COLO668 (cell line): Measurements from ENCODE around the gene SNX4.
A peak's percentile ranks its signal among the peaks of the same experiment; 100 is the strongest.
"Not testable (repeated sequence)": the region's sequence is repeated elsewhere in the genome, so short reads cannot be mapped to it uniquely, and the experiment has no call there.

Experiments used
- DNase-seq: peaks from one replicate; lab custom pipeline; 2025; ENCODE audit not compliant: unreplicated experiment; lab: John Stamatoyannopoulos, UW

Gene SNX4

DNA sequence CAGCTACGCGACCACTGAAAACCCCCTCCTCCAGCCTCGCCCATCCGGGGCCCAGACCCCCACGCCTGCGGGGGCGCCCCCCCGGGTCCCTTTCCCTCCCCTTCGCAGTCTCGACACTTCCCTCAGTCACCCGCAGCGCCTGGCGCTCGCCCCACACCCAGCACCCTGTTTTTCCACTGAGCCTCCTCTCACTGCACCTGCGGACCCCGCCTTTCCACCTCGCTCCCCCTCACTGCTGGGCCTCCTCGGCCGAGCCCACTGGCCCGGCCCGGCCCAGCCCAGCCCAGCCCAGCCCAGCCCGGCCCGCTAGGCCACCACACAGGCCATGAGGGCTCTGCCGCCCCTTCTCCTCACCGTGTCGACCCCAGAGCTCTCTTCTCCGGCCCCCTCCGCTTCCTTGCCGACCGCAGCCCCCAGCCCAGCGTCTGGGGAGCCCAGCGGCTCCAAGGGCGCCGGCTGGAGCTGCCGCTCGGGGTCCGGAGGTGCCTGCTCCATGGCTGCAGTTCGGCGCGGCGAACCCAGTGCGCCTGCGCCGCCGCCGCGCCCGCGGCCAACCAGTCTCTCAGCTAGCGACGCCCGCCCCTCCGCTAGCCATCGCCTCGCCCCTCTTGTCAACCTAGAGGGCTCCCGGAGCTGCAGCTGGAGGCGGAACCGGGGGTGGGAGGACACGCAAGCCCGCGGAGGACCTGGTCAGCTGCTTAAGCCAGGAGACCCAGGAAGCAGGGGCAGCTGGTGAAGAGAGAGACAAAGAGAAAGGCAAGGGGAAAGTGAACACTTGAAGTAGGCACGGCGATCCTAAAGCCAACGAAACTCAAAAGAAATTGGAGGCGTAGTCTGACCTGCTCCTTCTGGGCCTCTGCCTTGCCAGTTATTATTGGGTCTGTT lies at the start of gene SNX4:
Gene SNX4, minus strand, starts transcription at position 525 of the 885 bp plus-strand sequence. Its CDS starts 30 bp downstream, at position 495.
- DNase-seq: peak; percentile 86

DNA sequence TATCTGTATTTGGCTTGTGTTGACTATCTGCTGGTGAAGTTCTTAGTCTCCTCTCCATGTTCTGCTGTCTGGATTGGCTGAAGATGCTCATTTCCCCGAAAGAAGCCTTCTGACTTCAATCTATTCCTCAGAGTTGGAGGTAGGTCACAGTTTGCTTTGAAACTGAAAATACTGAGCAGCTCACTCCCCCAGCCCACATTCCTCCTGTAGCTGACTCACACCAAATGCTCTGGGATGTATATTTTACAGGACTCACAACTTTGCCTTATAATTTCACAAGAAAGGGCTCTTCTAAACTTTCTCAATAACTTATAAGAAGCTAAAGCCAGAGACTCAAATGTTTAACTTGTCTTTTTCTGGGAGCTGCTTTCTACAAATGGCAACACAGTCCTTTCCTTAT lies 36.3 kb upstream of the SNX4 start:
- no peak for DNase-seq

DNA sequence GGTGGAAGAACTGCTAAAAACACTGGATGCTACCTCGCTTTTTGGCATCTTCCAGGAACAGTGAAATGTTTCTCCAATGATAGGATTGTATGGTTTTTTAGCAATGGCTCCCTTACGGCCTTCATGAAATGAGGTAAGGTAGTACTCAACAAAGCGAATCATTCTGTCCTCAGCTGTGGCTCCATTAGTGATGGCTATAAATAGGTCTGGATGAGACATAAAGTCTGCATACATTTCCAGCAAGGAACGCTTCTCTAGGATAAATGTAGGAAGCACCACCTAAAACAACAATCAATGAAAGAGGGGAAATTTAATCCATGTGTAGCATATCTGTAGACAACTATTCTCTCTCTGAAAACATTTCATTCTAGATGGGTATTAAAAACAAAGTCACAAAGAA lies 32.4 kb upstream of the SNX4 start:
- DNase-seq: no peak

- no peak for DNase-seq
These were observed 8.9 kb upstream of the SNX4 start for GRCh38 chr3:125528920-125529319.

- DNase-seq: no peak
These were observed 5.2 kb upstream of the SNX4 start for GRCh38 chr3:125525153-125525552.

DNA sequence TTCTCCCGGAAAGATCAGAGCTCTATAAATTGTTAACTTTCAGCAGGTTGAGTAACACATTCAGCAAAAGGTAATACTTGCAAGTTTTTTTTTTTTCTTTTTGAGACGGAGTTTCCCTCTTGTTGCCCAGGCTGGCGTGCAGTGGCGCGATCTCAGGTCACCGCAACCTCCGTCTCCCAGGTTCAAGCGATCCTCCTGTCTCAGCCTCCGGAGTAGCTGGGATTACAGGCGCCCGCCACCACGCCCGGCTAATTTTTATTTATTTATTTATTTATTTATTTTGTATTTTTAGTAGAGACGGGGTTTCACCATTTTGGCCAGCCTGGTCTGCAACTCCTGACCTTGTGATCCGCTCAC lies 539 bp upstream of the SNX4 start:
- not testable (repeated sequence) for DNase-seq

- DNase-seq: no peak
These were observed 4.6 kb downstream of the SNX4 start for GRCh38 chr3:125515421-125515820.

- no peak for DNase-seq
These were observed 6.4 kb downstream of the SNX4 start for GRCh38 chr3:125513490-125514115.

- DNase-seq: no peak
These were observed 7.7 kb downstream of the SNX4 start for GRCh38 chr3:125512135-125512920.

DNA sequence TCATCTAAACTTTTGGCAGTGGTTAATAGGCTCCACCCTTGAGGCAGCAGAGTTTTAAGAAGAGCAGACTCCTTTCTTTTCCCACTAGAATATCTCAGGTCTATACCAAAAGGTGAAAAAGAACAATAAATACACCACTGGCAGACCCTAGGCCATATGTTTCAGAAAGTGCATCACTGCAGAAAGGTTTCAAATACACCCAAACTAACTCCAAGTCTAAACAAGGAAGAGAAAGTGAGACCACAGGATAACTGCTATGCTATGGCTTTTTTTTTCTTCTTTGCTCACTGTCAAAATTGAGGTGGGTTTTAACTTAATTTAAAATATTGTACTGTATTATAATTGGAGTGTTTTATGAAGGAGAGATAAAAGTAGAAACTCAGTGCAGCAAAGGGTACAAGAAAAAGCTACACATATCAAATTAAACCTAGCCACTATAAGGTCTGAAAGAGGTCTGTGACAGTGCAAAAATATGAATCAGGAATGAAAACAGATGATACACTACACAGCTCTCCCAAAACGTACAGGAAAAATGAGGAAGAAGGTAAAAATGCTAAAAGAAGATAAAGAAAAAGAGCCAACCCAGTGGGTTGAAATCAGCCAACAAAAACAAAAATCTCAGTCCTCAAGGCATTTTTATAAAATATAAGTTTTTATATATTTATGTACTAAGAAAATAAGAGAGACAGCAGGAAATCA lies 8.4 kb downstream of the SNX4 start:
- no peak for DNase-seq

GRCh38 chr3:125507128-125507527 lies 12.9 kb downstream of the SNX4 start:
- DNase-seq: no peak

- no peak for DNase-seq
These were observed 21.4 kb downstream of the SNX4 start for GRCh38 chr3:125498630-125499029.

- no peak for DNase-seq
These were observed 23.3 kb downstream of the SNX4 start for GRCh38 chr3:125496701-125497100.

- DNase-seq: no peak
These were observed 37.6 kb downstream of the SNX4 start for GRCh38 chr3:125482406-125482805.

DNA sequence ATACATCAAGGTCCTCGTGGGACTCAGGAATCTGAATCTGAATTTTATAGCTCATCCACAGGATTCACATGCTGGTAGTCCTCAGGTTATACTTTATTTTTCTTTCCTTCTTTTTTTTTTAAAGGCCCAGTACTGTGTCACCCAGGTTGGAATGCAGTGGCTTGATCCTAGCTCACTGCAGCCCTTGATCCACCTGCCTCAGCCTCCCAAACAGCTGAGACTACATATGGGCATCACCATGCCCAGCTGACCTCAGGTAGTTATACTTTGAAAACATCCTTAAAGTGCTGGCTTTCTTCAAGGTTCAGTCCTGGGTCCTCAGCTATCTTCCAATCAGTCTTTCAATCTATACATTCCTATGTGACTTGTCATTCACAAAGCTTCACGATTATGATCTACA lies 38.2 kb downstream of the SNX4 start:
- DNase-seq: no peak

GRCh38 chr3:125481375-125481759 lies 38.6 kb downstream of the SNX4 start:
- DNase-seq: not testable (repeated sequence)

- DNase-seq: no peak
These were observed 39.2 kb downstream of the SNX4 start for GRCh38 chr3:125480656-125481374.

DNA sequence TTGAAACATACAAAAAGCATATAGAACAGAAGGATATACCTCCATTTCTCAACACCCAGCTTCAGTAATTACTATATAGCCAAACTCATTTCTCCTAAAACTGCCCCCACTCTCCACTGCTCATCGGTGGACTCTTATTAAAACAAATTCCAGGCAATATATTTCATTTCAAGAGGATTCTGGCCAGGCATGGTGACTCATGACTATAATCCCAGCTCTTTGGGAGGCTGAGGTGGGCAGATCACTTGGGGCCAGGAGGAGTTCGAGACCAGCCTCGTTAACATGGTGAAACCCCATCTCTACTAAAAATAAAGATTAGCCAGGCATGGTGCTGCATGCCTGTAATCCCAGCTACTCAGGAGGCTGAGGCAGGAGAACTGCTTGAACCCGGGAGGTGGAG lies 40.9 kb downstream of the SNX4 start:
- no peak for DNase-seq

DNA sequence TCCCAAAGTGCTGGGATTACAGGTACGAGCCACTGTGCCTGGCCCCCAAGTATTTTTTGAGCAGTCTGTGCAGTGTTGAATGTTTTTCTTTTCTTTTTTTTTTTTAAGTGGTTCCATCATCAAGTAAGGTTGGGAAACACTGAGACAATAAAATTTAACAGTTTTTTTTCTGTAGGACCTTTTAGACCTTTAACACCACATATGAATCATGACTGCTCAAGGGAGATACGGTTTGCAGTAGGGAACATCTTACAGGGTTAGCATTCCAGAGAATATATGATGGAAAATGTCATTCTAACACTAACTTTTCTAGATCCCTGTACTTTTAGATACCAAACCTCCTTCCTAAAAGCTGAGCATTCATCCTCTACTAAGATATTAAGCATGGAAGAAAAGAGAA lies 41.7 kb downstream of the SNX4 start:
- DNase-seq: no peak

DNA sequence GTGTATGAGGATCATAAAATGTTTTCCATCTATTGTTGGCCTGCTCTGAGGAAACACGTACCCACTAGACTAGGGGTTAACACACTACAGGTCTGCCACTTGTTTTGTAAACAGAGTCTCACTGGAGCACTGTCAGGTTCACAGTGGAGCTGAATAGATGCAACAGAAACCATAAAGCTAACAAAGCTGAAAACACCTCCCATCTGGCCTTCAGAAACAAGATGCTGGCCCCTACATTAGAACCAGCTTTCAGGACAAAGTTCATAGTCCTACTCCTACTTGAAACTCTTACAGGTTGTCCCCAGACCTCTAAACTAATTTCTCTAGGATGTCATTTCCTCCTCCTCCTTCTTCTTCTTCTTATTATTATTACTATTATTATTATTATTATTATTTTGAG lies 42.3 kb downstream of the SNX4 start:
- DNase-seq: no peak

DNA sequence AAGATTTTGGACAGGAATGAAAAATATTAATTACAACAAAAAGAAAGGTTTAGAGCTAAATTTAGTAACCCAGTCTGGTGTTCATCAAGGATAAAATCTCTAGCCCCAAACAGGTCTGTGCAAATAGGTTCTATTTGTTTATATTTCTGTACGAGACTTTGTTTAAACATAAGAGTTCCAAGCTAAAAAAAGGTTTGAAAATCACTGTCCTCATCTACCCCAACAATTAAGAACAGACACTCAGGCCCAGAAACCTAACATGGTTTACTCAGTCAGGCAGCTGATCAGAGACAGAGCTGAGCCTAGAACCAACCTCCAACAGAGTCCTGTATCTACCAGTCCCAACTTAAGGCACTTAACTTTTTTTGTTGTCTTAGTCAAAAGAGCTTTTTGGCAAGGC lies 49.3 kb downstream of the SNX4 start:
- DNase-seq: no peak
